NK-92 (cell line): ENCODE results near the gene BBS5.
"Not testable (repeated sequence)": the region's sequence is repeated elsewhere in the genome, so short reads cannot be mapped to it uniquely, and the experiment has no call there.

ENCODE experiments used
- DNase-seq: peaks from one replicate; lab custom pipeline; 2025; ENCODE audit not compliant: unreplicated experiment; lab: John Stamatoyannopoulos, UW

The BBS5 gene

GRCh38 chr2:169485650-169486138 lies 6.4 kb downstream of the BBS5 start:
- no peak for DNase-seq

GRCh38 chr2:169486487-169486886 lies 7.2 kb downstream of the BBS5 start:
- no peak for DNase-seq

GRCh38 chr2:169490834-169491233 lies 11.5 kb downstream of the BBS5 start:
- no peak for DNase-seq

GRCh38 chr2:169491378-169491777 lies 12.1 kb downstream of the BBS5 start:
- no peak for DNase-seq

GRCh38 chr2:169493360-169493759 lies 14.1 kb downstream of the BBS5 start:
- no peak for DNase-seq

GRCh38 chr2:169495310-169495928 lies 16.1 kb downstream of the BBS5 start:
- DNase-seq: no peak

- DNase-seq: no peak
Observed at GRCh38 chr2:169504651-169505050, 25.4 kb downstream of the BBS5 start.

- DNase-seq: no peak
Observed at GRCh38 chr2:169507698-169508097, 28.4 kb downstream of the BBS5 start.

- DNase-seq: no peak
Observed at GRCh38 chr2:169509298-169509885, 30.1 kb downstream of the BBS5 start, which contains the start of gene KLHL41. TSS of gene KLHL41 (plus strand) at chr2:169509702. CDS start at chr2:169509779, 77 bp downstream.

- no peak for DNase-seq
Observed at GRCh38 chr2:169509955-169510354, 30.7 kb downstream of the BBS5 start.

- no peak for DNase-seq
Observed at GRCh38 chr2:169510496-169510895, 31.2 kb downstream of the BBS5 start.

- DNase-seq: no peak
Observed at GRCh38 chr2:169511818-169512217, 32.5 kb downstream of the BBS5 start.

- DNase-seq: no peak
Observed at GRCh38 chr2:169512525-169512924, 33.2 kb downstream of the BBS5 start.

GRCh38 chr2:169513094-169513493 lies 33.8 kb downstream of the BBS5 start:
- DNase-seq: no peak

GRCh38 chr2:169513926-169514325 lies 34.6 kb downstream of the BBS5 start:
- no peak for DNase-seq

- not testable (repeated sequence) for DNase-seq
Observed at GRCh38 chr2:169514758-169515157, 35.5 kb downstream of the BBS5 start.

- not testable (repeated sequence) for DNase-seq
Observed at GRCh38 chr2:169516488-169516995, 37.2 kb downstream of the BBS5 start.

- DNase-seq: no peak
Observed at GRCh38 chr2:169520896-169521295, 41.6 kb downstream of the BBS5 start.

- no peak for DNase-seq
Observed at GRCh38 chr2:169523681-169524080, 44.4 kb downstream of the BBS5 start.

- no peak for DNase-seq
Observed at GRCh38 chr2:169525434-169525833, 46.1 kb downstream of the BBS5 start.

GRCh38 chr2:169526451-169526850 lies 47.2 kb downstream of the BBS5 start:
- DNase-seq: no peak

GRCh38 chr2:169528271-169528701 lies 49.0 kb downstream of the BBS5 start:
- DNase-seq: no peak
